Amniotic stem cell (primary cell): ENCODE results near the gene TYW1.
"Not testable (repeated sequence)": the region's sequence is repeated elsewhere in the genome, so short reads cannot be mapped to it uniquely, and the experiment has no call there.

ENCODE experiments used
- DNase-seq: peaks from one replicate; lab custom pipeline; 2025; lab: John Stamatoyannopoulos, UW

Gene TYW1, protein sequence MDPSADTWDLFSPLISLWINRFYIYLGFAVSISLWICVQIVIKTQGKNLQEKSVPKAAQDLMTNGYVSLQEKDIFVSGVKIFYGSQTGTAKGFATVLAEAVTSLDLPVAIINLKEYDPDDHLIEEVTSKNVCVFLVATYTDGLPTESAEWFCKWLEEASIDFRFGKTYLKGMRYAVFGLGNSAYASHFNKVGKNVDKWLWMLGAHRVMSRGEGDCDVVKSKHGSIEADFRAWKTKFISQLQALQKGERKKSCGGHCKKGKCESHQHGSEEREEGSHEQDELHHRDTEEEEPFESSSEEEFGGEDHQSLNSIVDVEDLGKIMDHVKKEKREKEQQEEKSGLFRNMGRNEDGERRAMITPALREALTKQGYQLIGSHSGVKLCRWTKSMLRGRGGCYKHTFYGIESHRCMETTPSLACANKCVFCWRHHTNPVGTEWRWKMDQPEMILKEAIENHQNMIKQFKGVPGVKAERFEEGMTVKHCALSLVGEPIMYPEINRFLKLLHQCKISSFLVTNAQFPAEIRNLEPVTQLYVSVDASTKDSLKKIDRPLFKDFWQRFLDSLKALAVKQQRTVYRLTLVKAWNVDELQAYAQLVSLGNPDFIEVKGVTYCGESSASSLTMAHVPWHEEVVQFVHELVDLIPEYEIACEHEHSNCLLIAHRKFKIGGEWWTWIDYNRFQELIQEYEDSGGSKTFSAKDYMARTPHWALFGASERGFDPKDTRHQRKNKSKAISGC

GRCh38 chr7:66996444-66997191 is at the start of gene TYW1:
TYW1 (plus strand) TSS chr7:66996833; CDS start chr7:66996979, 146 bp downstream.
- DNase-seq: peak; percentile 96

DNA sequence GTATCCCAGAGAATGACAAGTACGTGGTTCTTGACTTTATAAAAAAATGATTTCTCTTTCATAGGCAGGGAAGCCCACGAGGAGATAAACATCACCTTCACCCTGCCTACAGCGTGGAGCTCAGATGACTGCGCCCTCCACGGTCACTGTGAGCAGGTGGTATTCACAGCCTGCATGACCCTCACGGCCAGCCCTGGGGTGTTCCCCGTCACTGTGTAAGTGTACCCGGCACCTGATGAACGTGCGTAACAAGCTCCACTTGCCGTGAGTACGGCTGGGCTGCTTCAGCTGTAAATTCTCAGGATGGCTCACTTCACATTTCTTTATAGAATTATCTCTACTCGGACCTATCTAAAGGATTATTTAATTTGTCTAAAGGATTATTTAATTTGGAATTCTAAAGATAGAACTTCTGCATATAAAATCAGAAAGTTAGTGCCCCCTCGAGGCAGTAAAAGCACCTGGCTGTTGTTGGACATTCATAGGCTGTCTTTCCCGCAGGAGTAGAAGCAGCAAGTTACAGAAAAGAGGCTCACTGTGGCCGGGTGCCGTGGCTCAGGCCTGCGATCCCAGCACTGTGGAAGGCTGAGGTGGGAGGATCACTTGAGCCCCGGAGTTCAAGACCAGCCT is 48.0 kb upstream of the TYW1 start:
- DNase-seq: no peak

DNA sequence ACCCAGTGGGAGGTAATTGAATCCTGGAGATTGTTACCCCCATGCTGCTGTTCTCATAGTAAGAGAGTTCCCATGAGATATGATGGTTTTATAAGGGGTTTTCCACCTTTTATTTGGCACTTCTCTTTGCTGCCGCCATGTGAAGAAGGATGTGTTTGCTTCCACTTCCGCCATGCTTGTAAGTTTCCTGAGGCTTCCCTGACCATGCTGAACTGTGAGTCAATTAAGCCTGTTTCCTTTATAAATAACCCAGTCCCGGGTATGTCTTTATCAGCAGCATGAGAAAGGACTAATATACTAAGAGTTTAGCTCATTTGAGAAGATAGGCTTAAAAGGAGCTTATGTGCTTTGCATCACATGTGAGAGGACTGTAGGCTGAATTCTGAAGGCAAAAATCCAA is 46.3 kb upstream of the TYW1 start:
- DNase-seq: no peak

DNA sequence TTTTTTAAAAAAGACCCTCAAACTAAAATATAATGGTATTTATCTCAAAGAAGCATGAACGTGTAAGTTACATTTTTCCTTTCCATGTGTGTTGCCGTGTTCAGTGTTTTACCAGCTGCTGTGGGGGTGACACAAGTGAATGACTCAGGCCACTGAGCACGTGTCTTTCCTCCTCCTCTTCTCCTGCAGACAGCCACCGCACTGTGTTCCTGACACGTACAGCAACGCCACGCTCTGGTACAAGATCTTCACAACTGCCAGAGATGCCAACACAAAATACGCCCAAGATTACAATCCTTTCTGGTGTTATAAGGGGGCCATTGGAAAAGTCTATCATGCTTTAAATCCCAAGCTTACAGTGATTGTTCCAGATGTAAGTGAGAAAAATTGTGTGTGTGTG is 45.9 kb upstream of the TYW1 start:
- DNase-seq: no peak

DNA sequence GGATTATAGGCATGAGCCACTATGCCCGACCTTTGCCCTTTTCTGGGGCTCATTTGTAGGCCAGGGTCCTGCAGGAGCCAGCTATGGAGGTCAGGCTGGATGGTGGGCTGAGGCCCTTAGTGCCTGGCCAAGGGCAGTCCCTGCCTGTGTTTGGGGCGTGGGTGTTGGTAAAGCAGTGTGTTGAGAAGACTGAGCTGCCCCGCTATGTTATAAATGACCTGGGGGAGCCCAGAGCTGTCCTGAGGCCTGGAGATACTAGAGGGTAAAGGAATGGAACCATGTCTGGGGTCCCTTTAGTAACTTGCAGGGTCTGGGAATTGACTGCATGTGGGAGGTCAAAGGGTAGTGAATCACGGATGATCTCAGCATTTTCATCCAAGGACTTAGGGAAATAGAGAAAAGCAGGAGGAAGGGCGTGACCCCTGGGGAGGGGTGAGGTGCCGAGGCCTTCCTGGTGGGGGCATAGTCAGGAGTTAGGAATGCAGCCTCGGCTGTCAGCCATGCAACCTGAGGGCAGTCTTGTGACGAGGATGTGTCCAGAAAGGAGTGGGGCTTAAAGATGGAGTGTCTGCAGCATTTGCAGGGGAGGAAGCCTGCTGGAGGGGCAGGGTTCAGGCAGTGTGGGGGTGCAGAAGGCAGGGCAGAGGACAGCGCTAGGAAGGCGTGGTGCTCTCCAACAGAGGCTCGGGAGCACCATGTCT is 44.1 kb upstream of the TYW1 start:
- no peak for DNase-seq

DNA sequence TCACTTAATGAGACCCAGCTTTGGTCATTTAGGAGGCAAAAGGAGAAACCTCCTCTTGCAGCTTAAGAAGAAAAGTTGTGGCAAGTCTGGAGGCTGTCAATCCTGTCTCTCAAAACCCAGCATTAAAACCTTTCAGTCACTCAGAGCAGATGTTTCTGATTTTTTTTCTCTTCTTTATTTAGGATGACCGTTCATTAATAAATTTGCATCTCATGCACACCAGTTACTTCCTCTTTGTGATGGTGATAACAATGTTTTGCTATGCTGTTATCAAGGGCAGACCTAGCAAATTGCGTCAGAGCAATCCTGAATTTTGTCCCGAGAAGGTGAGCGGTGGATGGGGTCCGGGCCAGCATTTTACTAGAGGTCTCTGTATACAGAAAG is 43.6 kb upstream of the TYW1 start:
- DNase-seq: no peak

GRCh38 chr7:66957595-66958290 is 38.9 kb upstream of the TYW1 start:
- no peak for DNase-seq

GRCh38 chr7:66958538-66959350 is 37.9 kb upstream of the TYW1 start:
- no peak for DNase-seq

DNA sequence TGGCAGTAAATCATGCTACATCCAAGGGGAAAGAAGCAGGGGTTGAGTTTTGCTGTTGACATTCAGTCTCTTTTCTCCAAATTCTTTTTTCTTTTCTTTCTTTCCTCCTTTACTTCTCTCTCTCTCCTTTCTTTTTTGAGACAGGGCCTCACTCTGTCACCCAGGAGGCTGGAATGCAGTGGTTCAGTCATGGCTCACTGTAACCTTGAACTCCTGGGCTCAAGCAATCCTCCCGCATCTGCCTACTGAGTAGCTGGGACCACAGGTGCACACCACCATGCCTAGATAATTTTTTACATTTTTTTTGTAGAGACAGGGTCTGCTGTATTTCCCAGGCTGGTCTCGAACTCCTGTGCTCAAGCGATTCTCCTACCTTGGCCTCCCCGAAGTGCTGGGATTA is 36.4 kb upstream of the TYW1 start:
- no peak for DNase-seq

DNA sequence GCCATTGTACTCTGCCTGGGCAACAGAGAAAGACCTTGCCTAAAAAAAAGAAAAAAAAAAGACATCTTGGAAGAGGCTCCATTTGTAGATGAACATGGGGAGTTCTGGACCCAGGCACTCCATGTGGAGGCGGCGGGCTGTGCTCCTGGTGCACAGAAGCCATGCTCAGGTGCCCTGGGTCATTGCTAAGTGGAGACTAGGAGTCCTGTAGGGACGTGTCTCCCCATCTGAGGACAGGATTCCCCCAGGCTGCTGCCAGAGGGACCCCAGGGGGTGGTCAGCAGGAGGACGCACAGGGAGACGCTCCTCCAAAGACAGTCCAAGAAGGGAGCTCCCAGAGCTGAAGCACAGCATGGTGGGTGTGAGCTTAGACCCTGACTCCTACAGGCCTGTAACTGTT is 35.5 kb upstream of the TYW1 start:
- no peak for DNase-seq

- DNase-seq: no peak
These were observed 32.2 kb upstream of the TYW1 start for GRCh38 chr7:66964411-66964810.

GRCh38 chr7:66967029-66967428 is 29.6 kb upstream of the TYW1 start:
- DNase-seq: no peak

DNA sequence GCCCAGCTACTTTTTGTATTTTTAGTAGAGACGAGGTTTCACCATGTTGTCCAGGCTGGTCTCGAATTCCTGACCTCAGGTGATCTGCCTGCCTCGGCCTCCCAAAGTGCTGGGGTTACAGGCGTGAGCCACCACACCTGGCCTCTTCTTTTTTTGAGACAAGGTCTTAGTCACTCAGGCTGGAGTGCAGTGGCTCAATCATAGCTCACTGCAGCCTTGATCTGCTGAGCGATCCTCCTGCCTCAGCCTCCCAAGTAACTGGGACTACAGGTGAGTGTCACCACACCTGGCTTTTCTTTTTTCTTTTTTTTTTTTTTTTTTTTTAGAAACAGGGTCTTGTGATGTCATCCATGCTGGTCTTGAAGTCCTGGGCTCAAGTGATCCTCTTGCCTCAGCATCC is 27.6 kb upstream of the TYW1 start:
- not testable (repeated sequence) for DNase-seq

DNA sequence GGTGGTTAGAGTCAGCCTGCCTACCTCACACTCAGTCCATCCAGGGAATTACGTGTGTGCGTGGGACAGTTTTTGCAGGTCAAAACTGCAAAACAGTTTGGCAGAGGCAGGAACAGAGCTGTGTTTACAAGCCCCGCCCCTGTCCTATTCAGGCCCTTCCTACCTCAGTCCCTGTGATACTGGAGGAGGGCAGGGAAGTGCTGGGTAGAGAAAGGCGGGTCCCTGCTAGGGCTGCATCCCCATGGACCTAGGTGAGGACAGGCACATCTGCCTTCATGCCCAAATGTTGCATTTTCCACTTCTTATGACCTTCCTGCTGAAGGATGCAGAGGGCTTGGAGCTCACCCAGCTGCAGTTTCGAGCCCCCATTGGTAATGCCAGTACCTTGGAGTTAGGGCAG is 26.3 kb upstream of the TYW1 start:
- no peak for DNase-seq

GRCh38 chr7:66974986-66975590 is 21.5 kb upstream of the TYW1 start:
- no peak for DNase-seq

DNA sequence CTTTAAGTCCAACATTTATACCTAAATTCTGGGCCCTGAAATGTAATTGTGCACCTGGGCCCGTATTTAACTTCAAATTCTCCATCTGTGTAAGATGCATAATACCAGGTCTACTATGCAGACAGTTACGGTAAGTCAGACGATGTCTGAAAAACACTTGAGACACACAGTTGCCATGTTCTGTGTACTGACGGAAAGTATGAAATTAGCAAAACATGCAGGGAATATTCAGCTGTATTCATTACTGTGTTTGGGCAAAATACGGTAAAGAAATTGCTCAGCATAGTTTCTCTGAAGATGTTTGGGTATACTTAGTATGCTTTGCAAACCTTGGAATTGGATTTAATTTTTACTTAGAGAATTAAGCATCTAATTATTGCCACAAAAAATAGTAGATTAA is 18.3 kb upstream of the TYW1 start:
- not testable (repeated sequence) for DNase-seq

GRCh38 chr7:66979013-66979412 is 17.6 kb upstream of the TYW1 start:
- not testable (repeated sequence) for DNase-seq

DNA sequence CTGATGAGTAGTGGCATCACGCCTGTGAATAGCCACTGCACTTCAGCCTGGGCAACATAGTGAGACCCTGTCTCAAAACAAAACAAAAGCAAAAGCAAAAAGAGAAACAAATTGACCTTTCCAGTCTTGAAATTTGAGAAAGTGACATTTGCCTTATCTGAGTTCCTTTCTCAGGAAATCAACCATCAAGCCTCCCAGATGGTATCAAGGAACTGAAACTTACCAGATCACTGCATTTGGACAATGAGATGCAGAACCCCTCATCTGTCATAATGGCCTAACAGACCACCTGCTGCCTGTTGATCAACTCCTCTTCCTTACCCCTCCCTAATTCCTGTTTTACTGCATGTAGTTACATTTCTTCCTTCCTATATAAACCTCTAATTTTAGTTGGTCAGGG is 16.3 kb upstream of the TYW1 start:
- DNase-seq: not testable (repeated sequence)

- not testable (repeated sequence) for DNase-seq
These were observed 7.1 kb upstream of the TYW1 start for GRCh38 chr7:66989552-66989951.

GRCh38 chr7:66994051-66994450 is 2.6 kb upstream of the TYW1 start:
- DNase-seq: not testable (repeated sequence)
